Glomerular visceral epithelial cell (primary cell): ENCODE measurements around the gene RABGEF1.
"Not testable (repeated sequence)": the region's sequence is repeated elsewhere in the genome, so short reads cannot be mapped to it uniquely, and the experiment has no call there.

Experiments
- DNase-seq: peaks from one replicate; pipeline ENCODE4 v3.0.0-alpha.2; 2016; ENCODE audit errors: extremely low spot score

Gene RABGEF1

GRCh38 chr7:66815186-66815875, 74.8 kb downstream of the RABGEF1 start:
- not testable (repeated sequence) for DNase-seq

GRCh38 chr7:66815951-66816350, 75.4 kb downstream of the RABGEF1 start:
- no peak for DNase-seq

GRCh38 chr7:66816658-66817057, 76.1 kb downstream of the RABGEF1 start:
- DNase-seq = not testable (repeated sequence)

DNA sequence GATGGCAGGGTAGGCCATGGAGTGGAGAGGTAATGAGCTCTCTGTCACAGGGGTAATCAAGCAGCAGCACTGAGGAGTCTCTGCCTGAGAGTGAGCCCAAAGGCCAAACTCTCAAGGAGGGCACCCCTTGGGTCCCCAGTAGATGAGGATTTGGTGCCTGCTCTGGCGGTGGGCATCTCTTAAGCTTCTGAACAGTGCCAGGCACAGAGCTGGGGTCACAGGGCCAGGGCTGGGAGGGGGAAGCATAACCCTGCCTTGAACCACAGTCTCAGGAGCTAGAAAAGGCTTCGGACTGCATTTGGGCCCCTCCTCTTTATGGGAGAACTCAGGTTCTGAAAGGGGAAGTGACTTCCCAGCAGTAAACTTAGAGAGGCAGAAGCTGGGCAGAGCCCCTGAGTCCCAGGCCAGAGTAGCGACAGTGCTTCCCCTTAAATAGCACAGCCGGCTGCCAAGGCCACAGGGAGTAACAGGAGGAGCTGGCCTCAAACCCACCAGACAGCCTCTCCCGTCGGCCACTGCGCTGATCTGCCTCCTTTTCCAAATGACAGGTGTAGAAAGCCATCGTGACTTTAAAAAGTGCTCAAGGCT, 76.8 kb downstream of the RABGEF1 start:
- not testable (repeated sequence) for DNase-seq

- DNase-seq = not testable (repeated sequence)
These were observed 77.4 kb downstream of the RABGEF1 start for GRCh38 chr7:66817956-66818355.

- DNase-seq = no peak
These were observed 83.5 kb downstream of the RABGEF1 start for GRCh38 chr7:66824041-66824440.

DNA sequence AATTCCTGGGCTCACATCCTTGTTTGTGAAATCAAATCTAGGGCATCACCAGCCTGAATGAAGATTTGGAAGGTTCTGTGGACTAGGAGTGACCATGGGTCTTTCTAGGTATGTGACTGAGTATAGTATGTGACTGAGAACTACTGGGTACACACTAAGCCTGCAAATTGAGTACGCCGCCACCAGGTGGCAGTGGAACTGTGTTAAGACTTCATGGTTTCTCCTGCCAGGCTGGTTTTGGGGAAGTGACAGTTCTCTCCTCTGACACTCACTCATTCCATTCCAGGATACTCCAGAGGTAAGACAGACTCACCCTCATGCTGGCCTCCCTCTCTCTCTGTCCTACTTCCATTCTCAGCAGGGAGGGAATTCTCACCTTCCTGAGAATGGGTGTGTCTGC, 85.0 kb downstream of the RABGEF1 start:
- peak; percentile 19 for DNase-seq

DNA sequence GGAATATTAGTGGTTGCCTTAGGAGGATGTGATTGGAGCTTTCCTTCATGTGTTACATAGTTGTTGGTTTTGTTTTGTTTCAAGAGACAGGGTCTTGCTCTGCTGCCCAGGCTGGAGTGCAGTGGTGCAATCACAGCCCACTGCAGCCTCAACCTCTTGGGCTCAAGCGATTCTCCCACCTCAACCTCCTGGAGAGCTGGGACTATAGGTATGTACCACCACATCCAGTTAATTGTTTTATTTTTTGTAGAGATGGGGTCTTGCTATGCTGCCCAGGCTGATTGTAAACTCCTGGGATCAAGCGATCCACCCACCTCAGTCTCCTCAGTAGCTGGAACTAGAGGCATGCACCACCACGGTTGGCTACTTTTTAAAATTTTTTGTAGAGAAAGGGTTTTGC, 86.1 kb downstream of the RABGEF1 start:
- no peak for DNase-seq

- not testable (repeated sequence) for DNase-seq
These were observed 90.4 kb downstream of the RABGEF1 start for GRCh38 chr7:66830976-66831375.

- no peak for DNase-seq
These were observed 92.2 kb downstream of the RABGEF1 start for GRCh38 chr7:66832531-66833351.

GRCh38 chr7:66837007-66837406, 96.5 kb downstream of the RABGEF1 start:
- DNase-seq = peak; percentile 17

GRCh38 chr7:66837661-66838060, 97.1 kb downstream of the RABGEF1 start:
- DNase-seq = no peak

- no peak for DNase-seq
These were observed 99.3 kb downstream of the RABGEF1 start for GRCh38 chr7:66839814-66840213.

- DNase-seq = no peak
These were observed 99.8 kb downstream of the RABGEF1 start for GRCh38 chr7:66840316-66840715.

GRCh38 chr7:66841898-66842297, 101.4 kb downstream of the RABGEF1 start:
- no peak for DNase-seq

DNA sequence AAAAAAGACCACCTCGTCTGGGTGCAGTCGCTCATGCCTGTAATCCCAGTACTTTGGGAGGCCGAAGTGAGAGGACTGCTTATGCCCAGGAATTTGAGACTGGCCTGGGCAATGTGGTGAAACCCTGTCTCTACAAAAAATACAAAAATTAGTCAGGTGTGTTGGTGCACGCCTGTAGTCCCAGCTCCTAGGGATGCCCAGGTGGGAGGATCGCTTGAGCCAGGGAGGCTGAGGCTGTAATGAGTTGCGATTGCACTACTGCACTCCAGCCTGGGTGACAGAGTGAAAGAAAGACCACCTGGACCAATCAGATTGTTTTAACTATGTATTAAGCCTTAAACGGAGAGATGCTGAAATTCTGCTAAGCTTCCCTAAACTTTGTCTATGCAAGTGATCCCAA, 103.0 kb downstream of the RABGEF1 start:
- not testable (repeated sequence) for DNase-seq

- peak; percentile 98 for DNase-seq
These were observed 104.2 kb downstream of the RABGEF1 start for GRCh38 chr7:66844552-66845378.

- DNase-seq = no peak
These were observed 105.0 kb downstream of the RABGEF1 start for GRCh38 chr7:66845379-66846095.

GRCh38 chr7:66846096-66846445, 105.5 kb downstream of the RABGEF1 start:
- DNase-seq = not testable (repeated sequence)

GRCh38 chr7:66847523-66847855, 107.0 kb downstream of the RABGEF1 start:
- not testable (repeated sequence) for DNase-seq
